OCI-LY1 (cell line): ENCODE results near the gene UPB1.

Source experiments
- EZH2 ChIP-seq: fragments of 200-600 bp; sonication (generic), shearing (Covaris generic); IDR thresholded peaks from 2 replicates; pipeline ENCODE4 v1.8.0; 2017; ENCODE audit warnings: borderline replicate concordance, mixed run types, mild to moderate bottlenecking, antibody characterized with exemption, low read length, moderate library complexity, mixed read lengths
- TF ChIP-seq, protein P1 (sequence below): fragments of 200-600 bp; sonication (generic), shearing (Covaris generic); IDR thresholded peaks from 2 replicates; pipeline ENCODE4 v1.5.1; 2017; ENCODE audit warnings: mild to moderate bottlenecking, antibody characterized with exemption, low read length, moderate library complexity, mixed read lengths

- TF ChIP-seq, protein P1, sequence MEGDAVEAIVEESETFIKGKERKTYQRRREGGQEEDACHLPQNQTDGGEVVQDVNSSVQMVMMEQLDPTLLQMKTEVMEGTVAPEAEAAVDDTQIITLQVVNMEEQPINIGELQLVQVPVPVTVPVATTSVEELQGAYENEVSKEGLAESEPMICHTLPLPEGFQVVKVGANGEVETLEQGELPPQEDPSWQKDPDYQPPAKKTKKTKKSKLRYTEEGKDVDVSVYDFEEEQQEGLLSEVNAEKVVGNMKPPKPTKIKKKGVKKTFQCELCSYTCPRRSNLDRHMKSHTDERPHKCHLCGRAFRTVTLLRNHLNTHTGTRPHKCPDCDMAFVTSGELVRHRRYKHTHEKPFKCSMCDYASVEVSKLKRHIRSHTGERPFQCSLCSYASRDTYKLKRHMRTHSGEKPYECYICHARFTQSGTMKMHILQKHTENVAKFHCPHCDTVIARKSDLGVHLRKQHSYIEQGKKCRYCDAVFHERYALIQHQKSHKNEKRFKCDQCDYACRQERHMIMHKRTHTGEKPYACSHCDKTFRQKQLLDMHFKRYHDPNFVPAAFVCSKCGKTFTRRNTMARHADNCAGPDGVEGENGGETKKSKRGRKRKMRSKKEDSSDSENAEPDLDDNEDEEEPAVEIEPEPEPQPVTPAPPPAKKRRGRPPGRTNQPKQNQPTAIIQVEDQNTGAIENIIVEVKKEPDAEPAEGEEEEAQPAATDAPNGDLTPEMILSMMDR: no peak
- TF ChIP-seq EZH2: no peak
Observed at GRCh38 chr22:24496661-24497060, 1.5 kb downstream of the UPB1 start.
